ENCODE results near the gene MYO1F. TPM values are rescaled to one million over a fixed set of nuclear protein-coding genes. Genes with fewer than 3 reads are reported as not detected.

Gene MYO1F
- polyA plus RNA-seq, 2 of the 4 experiments (the other 2 are of a cell fraction), result 0.23 to 0.37 TPM

- POLR2A ChIA-PET, result no interaction called here
- Histone ChIP-seq H3K4me3 (no peak overlapping the region), H3K9me3 (no peaks in the 10 kb centered on the region), H3K27ac (no peak overlapping the region), H3K4me2 (no peak overlapping the region), H3K4me1 (no peaks in the 10 kb centered on the region)
- CTCF ChIA-PET, result interaction anchor here (0.6 kb wide), 1 partner anchor 69 kb away, joined by 3 read pairs; no protein-coding TSS in a partner anchor
- 89% methylated on average over 30 of the region's 41 CpGs for WGBS (ENCODE audit: missing lambda C conversion rate)
- TF ChIP-seq, protein P1, sequence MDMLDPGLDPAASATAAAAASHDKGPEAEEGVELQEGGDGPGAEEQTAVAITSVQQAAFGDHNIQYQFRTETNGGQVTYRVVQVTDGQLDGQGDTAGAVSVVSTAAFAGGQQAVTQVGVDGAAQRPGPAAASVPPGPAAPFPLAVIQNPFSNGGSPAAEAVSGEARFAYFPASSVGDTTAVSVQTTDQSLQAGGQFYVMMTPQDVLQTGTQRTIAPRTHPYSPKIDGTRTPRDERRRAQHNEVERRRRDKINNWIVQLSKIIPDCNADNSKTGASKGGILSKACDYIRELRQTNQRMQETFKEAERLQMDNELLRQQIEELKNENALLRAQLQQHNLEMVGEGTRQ (IDR thresholded peaks at IDR 0.05), result no peak
- no peak for TF ChIP-seq CHD4 (IDR thresholded peaks at IDR 0.05; ENCODE audit: borderline replicate concordance)
- no peak for TF ChIP-seq MAX (IDR thresholded peaks at IDR 0.05)
- TF ChIP-seq KDM1A (IDR thresholded peaks at IDR 0.05; ENCODE audit: low read depth), result no peak
- FAIRE-seq (no peak), DNase-seq (ENCODE audit: low read depth in 1 of 2, low spot score in 1 of 2) (no peak), ATAC-seq (no peak)
These were observed 78.0 kb downstream of the MYO1F start for GRCh38 chr19:8499048-8499833.

- TF ChIP-seq CHD4 (IDR thresholded peaks at IDR 0.05; ENCODE audit: borderline replicate concordance), result no peak
- no peak for TF ChIP-seq GATA3 (IDR thresholded peaks at IDR 0.05; ENCODE audit: borderline replicate concordance)
- FAIRE-seq (no peak), DNase-seq (ENCODE audit: low read depth in 1 of 2, low spot score in 1 of 2) (no peak), ATAC-seq (no peak; a peak in 1 of 6 replicates)
- ChIA-PET POLR2A (no interaction called here), CTCF (interaction anchor here (0.9 kb wide), 2 partner anchors 11 to 230 kb away, joined by 3 to 4 read pairs; no protein-coding TSS in a partner anchor)
- no peak overlapping the region for H3K4me2 ChIP-seq
- H3K4me1 ChIP-seq, result no peaks in the 10 kb centered on the region
- H3K4me3 ChIP-seq, result no peak overlapping the region
- H3K27ac ChIP-seq, result no peak overlapping the region
- no peaks in the 10 kb centered on the region for H3K9me3 ChIP-seq
- WGBS (ENCODE audit: missing lambda C conversion rate), result 96% methylated on average over 14 of the region's 22 CpGs
These were observed 78.9 kb downstream of the MYO1F start for GRCh38 chr19:8498295-8498694.

- Histone ChIP-seq H3K27ac (no peak overlapping the region), H3K9me3 (no peaks in the 10 kb centered on the region), H3K4me3 (no peak overlapping the region), H3K4me2 (no peak overlapping the region), H3K4me1 (no peaks in the 10 kb centered on the region)
- ChIA-PET POLR2A (interaction anchor here (0.6 kb wide), 1 partner anchor 50 kb away, joined by 3 read pairs; no protein-coding TSS in a partner anchor), CTCF (interaction anchor here (0.6 to 2.3 kb wide), 2 partner anchors 12 to 77 kb away, joined by 3 to 18 read pairs; no protein-coding TSS in a partner anchor)
- WGBS (ENCODE audit: missing lambda C conversion rate), result 94% methylated on average over 3 of the region's 7 CpGs
- no peak for TF ChIP-seq CBX8 (IDR thresholded peaks at IDR 0.05)
- ATAC-seq (no peak), DNase-seq (ENCODE audit: low read depth in 1 of 2, low spot score in 1 of 2) (no peak), FAIRE-seq (no peak)
These were observed 83.1 kb downstream of the MYO1F start for GRCh38 chr19:8494158-8494557.

- POLR2A ChIA-PET, result no interaction called here
These were observed 85.7 kb downstream of the MYO1F start for GRCh38 chr19:8491574-8491973.

GRCh38 chr19:8490873-8491272 is 86.4 kb downstream of the MYO1F start:
- no peak for ATAC-seq
- WGBS (ENCODE audit: missing lambda C conversion rate), result 92% methylated on average over 8 of the region's 12 CpGs
- FAIRE-seq, result no peak
- H3K4me2 ChIP-seq, result no peak overlapping the region
- no peak for DNase-seq (ENCODE audit: low read depth in 1 of 2, low spot score in 1 of 2)
- H3K9me3 ChIP-seq, result no peaks in the 10 kb centered on the region
- POLR2A ChIA-PET, result no interaction called here
- H3K27ac ChIP-seq, result no peak overlapping the region
- CTCF ChIA-PET, result interaction anchor here (1.0 to 1.3 kb wide), 2 partner anchors 28 to 137 kb away, joined by 3 to 4 read pairs; no protein-coding TSS in a partner anchor
- no peak overlapping the region for H3K4me3 ChIP-seq
- no peaks in the 10 kb centered on the region for H3K4me1 ChIP-seq
- TF ChIP-seq ZFP36 (IDR thresholded peaks at IDR 0.05; ENCODE audit: borderline replicate concordance, partially characterized antibody) (no peak), HOXA7 (CRISPR knock-in tag; IDR thresholded peaks at IDR 0.05) (no peak), RAD21 (conservative IDR thresholded peaks at IDR 0.05 in 1 of 2, IDR thresholded peaks at IDR 0.05 in 1 of 2) (no peak), REST (IDR thresholded peaks at IDR 0.05) (no peak), EHF (CRISPR knock-in tag; IDR thresholded peaks at IDR 0.05) (no peak), ESRRA (IDR thresholded peaks at IDR 0.05; ENCODE audit: borderline replicate concordance, low read length) (no peak), NPAS2 (CRISPR knock-in tag; IDR thresholded peaks at IDR 0.05; ENCODE audit: borderline replicate concordance) (no peak), CBX2 (IDR thresholded peaks at IDR 0.05; ENCODE audit: borderline replicate concordance, low read depth) (no peak)
- TF ChIP-seq, protein P2, sequence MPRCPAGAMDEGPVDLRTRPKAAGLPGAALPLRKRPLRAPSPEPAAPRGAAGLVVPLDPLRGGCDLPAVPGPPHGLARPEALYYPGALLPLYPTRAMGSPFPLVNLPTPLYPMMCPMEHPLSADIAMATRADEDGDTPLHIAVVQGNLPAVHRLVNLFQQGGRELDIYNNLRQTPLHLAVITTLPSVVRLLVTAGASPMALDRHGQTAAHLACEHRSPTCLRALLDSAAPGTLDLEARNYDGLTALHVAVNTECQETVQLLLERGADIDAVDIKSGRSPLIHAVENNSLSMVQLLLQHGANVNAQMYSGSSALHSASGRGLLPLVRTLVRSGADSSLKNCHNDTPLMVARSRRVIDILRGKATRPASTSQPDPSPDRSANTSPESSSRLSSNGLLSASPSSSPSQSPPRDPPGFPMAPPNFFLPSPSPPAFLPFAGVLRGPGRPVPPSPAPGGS (IDR thresholded peaks at IDR 0.05), result no peak
- TF ChIP-seq, protein P3, sequence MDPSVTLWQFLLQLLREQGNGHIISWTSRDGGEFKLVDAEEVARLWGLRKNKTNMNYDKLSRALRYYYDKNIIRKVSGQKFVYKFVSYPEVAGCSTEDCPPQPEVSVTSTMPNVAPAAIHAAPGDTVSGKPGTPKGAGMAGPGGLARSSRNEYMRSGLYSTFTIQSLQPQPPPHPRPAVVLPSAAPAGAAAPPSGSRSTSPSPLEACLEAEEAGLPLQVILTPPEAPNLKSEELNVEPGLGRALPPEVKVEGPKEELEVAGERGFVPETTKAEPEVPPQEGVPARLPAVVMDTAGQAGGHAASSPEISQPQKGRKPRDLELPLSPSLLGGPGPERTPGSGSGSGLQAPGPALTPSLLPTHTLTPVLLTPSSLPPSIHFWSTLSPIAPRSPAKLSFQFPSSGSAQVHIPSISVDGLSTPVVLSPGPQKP (IDR thresholded peaks at IDR 0.05; ENCODE audit: low read depth, low read length), result no peak

More at GRCh38 chr19:8491574-8491973, 85.7 kb downstream of the MYO1F start:
- FAIRE-seq, result no peak
- ATAC-seq, result peak in 1 of 2 experiments; percentile 44; a peak in 3 of 6 replicates
- Histone ChIP-seq H3K4me1 (no peaks in the 10 kb centered on the region), H3K27ac (no peak overlapping the region), H3K9me3 (no peaks in the 10 kb centered on the region), H3K4me3 (no peak overlapping the region), H3K4me2 (no peak overlapping the region)
- DNase-seq (ENCODE audit: low read depth in 1 of 2, low spot score in 1 of 2), result peak in 1 of 2 experiments; percentile 26
- 94% methylated on average over 4 of the region's 6 CpGs for WGBS (ENCODE audit: missing lambda C conversion rate)
- TF ChIP-seq ZFP36 (IDR thresholded peaks at IDR 0.05; ENCODE audit: borderline replicate concordance, partially characterized antibody), result peak; percentile 49
- no peak for TF ChIP-seq FOSL2 (IDR thresholded peaks at IDR 0.05)
- no peak for TF ChIP-seq FOSL2 (CRISPR knock-in tag; IDR thresholded peaks at IDR 0.05)
- CTCF ChIA-PET, result interaction anchor here (0.7 to 1.3 kb wide), 5 partner anchors 46 to 138 kb away, joined by 3 to 6 read pairs (median 4); partner anchors contain the start of gene HNRNPM

Data from A549 (cell line).